Fibroblast of lung (primary cell): ENCODE data around the gene DAB1. TPM values are rescaled to one million over a fixed set of nuclear protein-coding genes. Genes with fewer than 3 reads are reported as not detected.

Experiments used
- DNase-seq, 2 donors: peaks; one replicate each; pipeline versions ENCODE4 v3.0.0 to v3.0.0-alpha.2; 2010; ENCODE audit warnings: low read depth in 2 of 2
- H2AFZ ChIP-seq: 2 replicates; pipeline ENCODE4 v1.5.1; 2012; ENCODE audit warnings: low read length, control low read depth, inconsistent platforms
- H3K27ac ChIP-seq: 2 replicates; pipeline ENCODE4 v1.5.1; 2011; ENCODE audit warnings: low read length, control low read depth; ENCODE audit not compliant: insufficient read depth
- H3K27me3 ChIP-seq: 2 replicates; pipeline ENCODE4 v1.5.1; 2011; ENCODE audit warnings: mild to moderate bottlenecking, low read length; ENCODE audit not compliant: control insufficient read depth, insufficient read depth
- H3K36me3 ChIP-seq: 2 replicates; pipeline ENCODE4 v1.5.1; 2011; ENCODE audit warnings: low read length; ENCODE audit not compliant: control insufficient read depth, insufficient read depth
- H3K4me1 ChIP-seq: 2 replicates; pipeline ENCODE4 v1.5.1; 2011; ENCODE audit warnings: low read length; ENCODE audit not compliant: control insufficient read depth, insufficient read depth; ENCODE audit errors: extremely low read depth
- H3K4me2 ChIP-seq: 2 replicates; pipeline ENCODE4 v1.5.1; 2011; ENCODE audit warnings: low read length, control low read depth; ENCODE audit not compliant: insufficient read depth; ENCODE audit errors: extremely low read depth
- H3K4me3 ChIP-seq, 4 experiments: fragments of 200-600 bp in 1 of 4; sonication (generic) in 1 of 4; replicated peaks in 1 of 4; 2 replicates each; pipeline ENCODE4 v1.5.1; 2011 to 2016; ENCODE audit warnings: low read length in 4 of 4, low read depth in 3 of 4, mild to moderate bottlenecking in 3 of 4, control low read depth in 2 of 4, inconsistent platforms in 1 of 4, mixed read lengths in 1 of 4; ENCODE audit not compliant: insufficient read depth in 1 of 4; ENCODE audit errors: control extremely low read depth in 1 of 4
- H3K79me2 ChIP-seq: 2 replicates; pipeline ENCODE4 v1.5.1; 2012; ENCODE audit warnings: mild to moderate bottlenecking, low read length, inconsistent platforms; ENCODE audit not compliant: control insufficient read depth, insufficient read depth
- H3K9ac ChIP-seq: 2 replicates; pipeline ENCODE4 v1.5.1; 2011; ENCODE audit warnings: mild to moderate bottlenecking, low read length, control low read depth; ENCODE audit not compliant: insufficient read depth
- H3K9me3 ChIP-seq: 2 replicates; pipeline ENCODE4 v1.5.1; 2012; ENCODE audit warnings: low read depth, low read length; ENCODE audit not compliant: control insufficient read depth, insufficient read depth
- H4K20me1 ChIP-seq: 2 replicates; pipeline ENCODE4 v1.5.1; 2011; ENCODE audit warnings: low read length; ENCODE audit not compliant: control insufficient read depth, insufficient read depth; ENCODE audit errors: extremely low read depth
- CTCF ChIP-seq, 2 donors: IDR thresholded peaks in 1 of 2; conservative IDR thresholded peaks in 1 of 2; 1 replicate in 1 of 2; 2 replicates in 1 of 2; pipeline ENCODE4 v1.5.1; 2011 to 2012; ENCODE audit warnings: low read length in 2 of 2, control low read depth in 1 of 2, inconsistent platforms in 1 of 2, low read depth in 1 of 2, mild to moderate bottlenecking in 1 of 2
- EZH2 ChIP-seq: IDR thresholded peaks from 2 replicates; pipeline ENCODE4 v1.5.1; 2012; ENCODE audit warnings: low read length, control low read depth, mild to moderate bottlenecking; ENCODE audit errors: missing control alignments
- polyA plus RNA-seq, 2 donors: library from polyadenylated mRNA; depleted of rRNA in 1 of 2; stranded (reverse) in 1 of 2; unstranded in 1 of 2; fragments of >200 nt; gene quantifications; 2 replicates each; pipeline ENCODE4 v1.2.1, GENCODE V29; 2011 to 2012; ENCODE audit warnings: missing spikeins in 1 of 2
- total RNA-seq: library from RNA; depleted of rRNA; stranded (reverse); fragments of >200 nt; gene quantifications from 2 replicates; pipeline ENCODE4 v1.2.1, GENCODE V29; 2014

The DAB1 gene
- total and polyA plus RNA-seq, 2 donors (not counting 1 experiment from before 2014, with no cell fraction given): 0.17 to 2.0 TPM

- Histone ChIP-seq H3K9ac (no peak overlapping the region), H3K9me3 (no peaks in the 10 kb centered on the region), H3K27ac (no peak overlapping the region)
Observed at GRCh38 chr1:57269630-57270225, 154.1 kb downstream of the DAB1 start.

GRCh38 chr1:57265104-57265503 lies 158.8 kb downstream of the DAB1 start:
- no peak overlapping the region for H2AFZ ChIP-seq
- H3K4me1 ChIP-seq: no peaks in the 10 kb centered on the region
- no peak overlapping the region for H3K9ac ChIP-seq
- no peaks in the 10 kb centered on the region for H4K20me1 ChIP-seq
- H3K27ac ChIP-seq: no peak overlapping the region
- no peaks in the 10 kb centered on the region for H3K9me3 ChIP-seq
- no peaks in the 10 kb centered on the region for H3K27me3 ChIP-seq
- no peak for DNase-seq
- H3K4me3 ChIP-seq: no peak overlapping the region
- TF ChIP-seq CTCF (conservative IDR thresholded peaks at IDR 0.05 in 1 of 2, IDR thresholded peaks at IDR 0.05 in 1 of 2; ENCODE audit: low read depth in 1 of 2, low read length in 2 of 2) (no peak), EZH2 (no peak)
- H3K36me3 ChIP-seq: no peaks in the 10 kb centered on the region
- no peaks in the 10 kb centered on the region for H3K79me2 ChIP-seq
- no peak overlapping the region for H3K4me2 ChIP-seq

More at GRCh38 chr1:57269630-57270225, 154.1 kb downstream of the DAB1 start:
- DNase-seq: no peak
- Histone ChIP-seq H3K4me1 (no peaks in the 10 kb centered on the region), H3K4me3 (no peak overlapping the region), H3K36me3 (no peaks in the 10 kb centered on the region), H3K4me2 (no peak overlapping the region), H2AFZ (no peak overlapping the region), H3K79me2 (no peaks in the 10 kb centered on the region), H4K20me1 (no peaks in the 10 kb centered on the region), H3K27me3 (no peaks in the 10 kb centered on the region)
- TF ChIP-seq EZH2 (no peak), CTCF (conservative IDR thresholded peaks at IDR 0.05 in 1 of 2, IDR thresholded peaks at IDR 0.05 in 1 of 2; ENCODE audit: low read depth in 1 of 2, low read length in 2 of 2) (no peak)

- Histone ChIP-seq H2AFZ (no peak overlapping the region), H3K79me2 (no peaks in the 10 kb centered on the region), H3K9me3 (no peaks in the 10 kb centered on the region), H4K20me1 (no peaks in the 10 kb centered on the region), H3K9ac (no peak overlapping the region), H3K27me3 (no peaks in the 10 kb centered on the region), H3K27ac (no peak overlapping the region), H3K4me1 (no peaks in the 10 kb centered on the region), H3K4me3 (no peak overlapping the region), H3K4me2 (no peak overlapping the region), H3K36me3 (no peaks in the 10 kb centered on the region)
- TF ChIP-seq CTCF (conservative IDR thresholded peaks at IDR 0.05 in 1 of 2, IDR thresholded peaks at IDR 0.05 in 1 of 2; ENCODE audit: low read depth in 1 of 2, low read length in 2 of 2) (no peak), EZH2 (no peak)
- DNase-seq: no peak
Observed at GRCh38 chr1:57262472-57262871, 161.4 kb downstream of the DAB1 start.
